Measurements from ENCODE around the gene MICALL1.
"Not testable (repeated sequence)": the region's sequence is repeated elsewhere in the genome, so short reads cannot be mapped to it uniquely, and the experiment has no call there.

MICALL1 gene

DNA sequence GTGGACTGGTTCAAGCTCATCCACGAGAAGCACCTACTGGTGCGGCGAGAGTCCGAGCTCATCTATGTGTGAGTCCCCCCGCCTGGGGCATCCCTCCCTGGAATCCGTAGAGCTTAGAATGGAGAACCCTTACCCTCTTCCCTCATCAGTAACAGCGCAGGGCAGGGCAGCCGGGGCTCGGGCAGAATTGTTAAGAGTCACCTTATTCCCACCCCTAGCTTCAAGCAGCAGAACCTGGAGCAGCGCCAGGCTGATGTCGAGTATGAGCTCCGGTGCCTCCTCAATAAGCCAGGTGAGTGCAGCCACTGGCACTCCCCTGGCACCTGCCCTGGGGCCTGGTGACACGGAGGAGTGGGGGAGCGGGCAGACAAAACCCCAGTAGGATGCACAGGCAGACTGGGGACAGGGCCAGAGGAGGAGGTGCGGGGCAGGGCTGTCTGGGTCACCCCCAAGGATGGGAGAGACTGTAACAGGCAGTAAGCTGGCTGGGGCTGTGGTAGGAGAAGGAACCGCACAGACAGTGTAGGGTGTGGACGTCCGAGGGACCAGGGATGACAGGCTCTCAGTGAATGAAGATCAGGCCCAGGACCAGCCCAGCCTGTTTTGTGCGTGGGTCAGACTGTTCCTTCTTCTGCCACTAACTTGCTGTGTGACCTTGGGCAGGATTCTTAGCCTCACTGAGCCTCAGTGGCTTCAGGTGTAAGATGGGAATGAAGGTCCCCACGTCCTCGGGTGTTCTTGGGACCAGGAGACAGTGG, 26.9 kb downstream of the MICALL1 start:
- H3K4me3 ChIP-seq (ENCODE audit: low read depth, low read length), result no peak overlapping the region
- DNase-seq (ENCODE audit: low read depth), result no peak
- TF ChIP-seq, protein P1, sequence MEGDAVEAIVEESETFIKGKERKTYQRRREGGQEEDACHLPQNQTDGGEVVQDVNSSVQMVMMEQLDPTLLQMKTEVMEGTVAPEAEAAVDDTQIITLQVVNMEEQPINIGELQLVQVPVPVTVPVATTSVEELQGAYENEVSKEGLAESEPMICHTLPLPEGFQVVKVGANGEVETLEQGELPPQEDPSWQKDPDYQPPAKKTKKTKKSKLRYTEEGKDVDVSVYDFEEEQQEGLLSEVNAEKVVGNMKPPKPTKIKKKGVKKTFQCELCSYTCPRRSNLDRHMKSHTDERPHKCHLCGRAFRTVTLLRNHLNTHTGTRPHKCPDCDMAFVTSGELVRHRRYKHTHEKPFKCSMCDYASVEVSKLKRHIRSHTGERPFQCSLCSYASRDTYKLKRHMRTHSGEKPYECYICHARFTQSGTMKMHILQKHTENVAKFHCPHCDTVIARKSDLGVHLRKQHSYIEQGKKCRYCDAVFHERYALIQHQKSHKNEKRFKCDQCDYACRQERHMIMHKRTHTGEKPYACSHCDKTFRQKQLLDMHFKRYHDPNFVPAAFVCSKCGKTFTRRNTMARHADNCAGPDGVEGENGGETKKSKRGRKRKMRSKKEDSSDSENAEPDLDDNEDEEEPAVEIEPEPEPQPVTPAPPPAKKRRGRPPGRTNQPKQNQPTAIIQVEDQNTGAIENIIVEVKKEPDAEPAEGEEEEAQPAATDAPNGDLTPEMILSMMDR (IDR thresholded peaks at IDR 0.05; ENCODE audit: low read depth, low read length, missing control alignments), result no peak
- in situ Hi-C loops (cut with HindIII; ENCODE audit: low sequenced_read_pairs), result no loop called here

DNA sequence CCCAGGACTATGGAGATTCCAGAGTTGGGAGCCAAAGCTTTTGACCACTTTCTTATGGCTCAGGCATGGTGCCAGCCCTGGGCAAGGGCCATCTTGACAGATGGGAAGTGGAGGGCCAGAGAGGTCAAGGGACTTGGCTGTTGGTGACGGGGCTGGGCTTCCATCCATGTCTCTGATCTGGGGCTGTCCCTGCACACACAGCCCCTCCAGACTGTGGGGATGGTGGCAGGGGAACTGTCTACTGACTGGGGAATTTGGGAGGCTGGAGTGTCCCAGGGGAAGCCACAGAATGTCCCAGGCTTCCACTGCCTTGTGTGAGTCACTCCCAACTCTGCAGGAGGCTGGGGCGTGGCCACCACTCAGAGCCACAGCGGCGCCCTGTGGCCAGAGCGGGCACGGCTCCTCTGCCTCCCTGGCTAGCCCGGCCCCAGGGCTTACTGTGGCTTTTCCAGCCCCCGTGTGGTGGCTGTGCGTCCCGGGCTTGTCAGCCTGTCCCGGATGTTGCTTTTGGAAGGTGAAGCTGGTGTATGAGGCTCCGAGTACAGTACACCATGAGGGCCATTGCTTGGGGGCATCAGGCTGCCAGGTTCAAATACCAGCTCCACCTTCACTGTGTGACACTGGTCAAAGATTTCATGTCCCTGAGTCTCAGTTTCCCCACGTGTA, 27.7 kb downstream of the MICALL1 start:
- TF ChIP-seq, protein P1 (IDR thresholded peaks at IDR 0.05; ENCODE audit: low read depth, low read length, missing control alignments), result peak; percentile 99
- in situ Hi-C loops (cut with HindIII; ENCODE audit: low sequenced_read_pairs), result no loop called here
- no peak overlapping the region for H3K4me3 ChIP-seq (ENCODE audit: low read depth, low read length)
- DNase-seq (ENCODE audit: low read depth), result peak; percentile 88

DNA sequence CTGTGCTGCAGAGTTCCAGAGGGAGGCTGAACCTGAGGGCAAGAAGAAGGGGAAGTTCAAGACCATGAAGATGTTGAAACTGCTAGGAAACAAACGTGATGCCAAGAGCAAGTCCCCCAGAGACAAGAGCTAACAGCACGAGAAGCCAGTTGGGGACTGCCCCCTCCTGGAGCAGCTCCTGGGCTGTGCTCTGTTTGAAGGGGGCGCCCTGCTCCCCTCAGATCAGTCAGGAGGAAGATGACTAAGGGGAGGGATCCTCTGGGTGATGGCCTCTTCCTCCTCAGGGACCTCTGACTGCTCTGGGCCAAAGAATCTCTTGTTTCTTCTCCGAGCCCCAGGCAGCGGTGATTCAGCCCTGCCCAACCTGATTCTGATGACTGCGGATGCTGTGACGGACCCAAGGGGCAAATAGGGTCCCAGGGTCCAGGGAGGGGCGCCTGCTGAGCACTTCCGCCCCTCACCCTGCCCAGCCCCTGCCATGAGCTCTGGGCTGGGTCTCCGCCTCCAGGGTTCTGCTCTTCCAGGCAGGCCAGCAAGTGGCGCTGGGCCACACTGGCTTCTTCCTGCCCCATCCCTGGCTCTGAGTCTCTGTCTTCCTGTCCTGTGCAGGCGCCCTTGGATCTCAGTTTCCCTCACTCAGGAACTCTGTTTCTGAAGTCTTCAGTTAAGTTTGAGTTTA, 34.7 kb downstream of the MICALL1 start:
- no peak for DNase-seq (ENCODE audit: low read depth)
- in situ Hi-C loops (cut with HindIII; ENCODE audit: low sequenced_read_pairs), result no loop called here
- TF ChIP-seq, protein P1 (IDR thresholded peaks at IDR 0.05; ENCODE audit: low read depth, low read length, missing control alignments), result no peak
- no peak overlapping the region for H3K4me3 ChIP-seq (ENCODE audit: low read depth, low read length)

DNA sequence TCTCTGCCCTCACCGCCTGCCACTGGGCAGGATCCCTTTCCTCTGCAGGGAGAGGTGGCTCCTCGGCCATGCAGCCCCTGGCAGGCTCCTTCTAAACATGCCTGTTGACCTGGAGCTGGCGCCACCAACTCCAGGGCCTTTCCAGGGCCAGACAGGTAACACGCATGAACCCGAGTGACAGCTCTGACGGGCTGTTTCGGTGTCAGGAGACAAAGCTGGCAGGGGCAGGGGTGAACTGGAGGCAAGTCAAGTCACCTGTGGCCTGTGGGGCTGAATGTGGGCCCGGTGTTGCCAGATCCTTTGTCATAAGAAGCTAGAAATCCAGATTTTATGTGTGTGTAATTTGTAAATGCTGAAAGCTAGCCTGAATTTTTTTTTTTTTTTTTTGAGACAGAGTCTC, 36.0 kb downstream of the MICALL1 start:
- TF ChIP-seq, protein P1 (IDR thresholded peaks at IDR 0.05; ENCODE audit: low read depth, low read length, missing control alignments), result no peak
- no peak overlapping the region for H3K4me3 ChIP-seq (ENCODE audit: low read depth, low read length)
- in situ Hi-C loops (cut with HindIII; ENCODE audit: low sequenced_read_pairs), result no loop called here
- no peak for DNase-seq (ENCODE audit: low read depth)

DNA sequence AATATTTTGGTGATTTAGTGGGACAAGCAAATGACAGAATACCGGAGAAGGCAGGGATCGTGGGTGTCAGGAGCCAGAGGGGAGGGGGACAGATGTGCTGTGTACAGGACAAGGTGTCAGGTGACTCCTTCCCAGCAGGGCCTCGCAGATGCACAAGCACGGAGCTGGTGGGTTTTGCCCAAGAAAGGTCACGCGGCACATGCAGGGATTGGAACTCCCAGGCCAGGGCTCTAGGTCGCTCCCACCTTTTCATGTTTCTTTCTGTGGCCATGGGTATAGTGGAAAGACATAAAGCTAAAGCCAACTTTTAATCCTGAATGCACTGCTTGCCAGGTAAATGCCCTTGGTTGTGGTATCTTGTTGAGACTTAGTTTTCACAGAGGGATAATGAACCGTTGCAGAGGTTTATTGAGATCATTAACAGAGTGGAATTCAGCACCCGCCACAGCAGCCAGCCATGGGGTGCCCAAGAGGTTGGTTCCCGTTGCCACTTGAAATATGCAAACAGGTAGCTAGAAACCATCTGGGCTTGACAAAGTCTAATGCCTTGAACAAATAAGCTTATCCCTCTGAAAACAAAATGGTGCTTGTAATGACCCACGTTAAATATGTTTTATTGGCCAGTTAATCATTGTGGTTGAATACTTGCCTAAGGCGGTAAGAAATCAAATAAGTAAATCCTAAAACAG, 37.2 kb downstream of the MICALL1 start:
- DNase-seq (ENCODE audit: low read depth), result no peak
- in situ Hi-C loops (cut with HindIII; ENCODE audit: low sequenced_read_pairs), result no loop called here
- no peak overlapping the region for H3K4me3 ChIP-seq (ENCODE audit: low read depth, low read length)
- TF ChIP-seq, protein P1 (IDR thresholded peaks at IDR 0.05; ENCODE audit: low read depth, low read length, missing control alignments), result no peak

DNA sequence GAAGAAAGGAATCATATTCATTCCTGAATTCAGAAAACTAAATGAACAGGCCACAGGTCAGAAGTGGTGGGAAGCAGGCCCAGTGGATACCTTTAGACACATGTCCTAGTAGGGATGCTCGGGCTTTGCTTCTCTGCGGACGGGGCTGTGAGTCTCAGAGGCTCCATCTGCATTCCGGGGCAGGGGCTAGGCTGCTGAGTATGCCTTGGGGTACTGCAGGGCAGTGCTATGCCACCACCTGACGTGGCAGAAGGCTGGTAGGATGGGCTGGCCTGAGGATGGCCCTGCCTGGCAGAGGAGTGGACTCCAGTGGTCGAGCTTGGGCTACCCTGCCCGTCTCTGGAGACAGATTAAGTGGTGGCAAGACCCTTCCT, 37.7 kb downstream of the MICALL1 start:
- in situ Hi-C loops (cut with HindIII; ENCODE audit: low sequenced_read_pairs), result no loop called here
- TF ChIP-seq, protein P1 (IDR thresholded peaks at IDR 0.05; ENCODE audit: low read depth, low read length, missing control alignments), result no peak
- DNase-seq (ENCODE audit: low read depth), result no peak
- H3K4me3 ChIP-seq (ENCODE audit: low read depth, low read length), result no peak overlapping the region

DNA sequence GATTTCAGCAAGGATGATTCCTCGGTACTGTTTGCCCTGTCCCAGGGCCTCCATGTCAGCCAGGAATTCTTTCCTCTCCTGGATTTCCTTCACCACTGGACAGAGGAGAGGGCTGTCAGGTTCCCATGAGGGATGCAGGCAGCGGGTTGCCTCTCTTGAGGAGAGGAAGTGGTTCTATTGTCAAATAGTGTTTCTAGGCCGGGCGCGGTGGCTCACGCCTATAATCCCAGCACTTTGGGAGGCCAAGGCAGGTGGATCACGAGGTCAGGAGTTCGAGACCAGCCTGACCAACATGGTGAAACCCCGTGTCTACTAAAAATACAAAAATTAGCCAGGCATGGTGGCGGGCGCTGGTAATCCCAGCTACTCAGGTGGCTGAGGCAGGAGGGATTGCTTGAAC, 38.3 kb downstream of the MICALL1 start:
- DNase-seq (ENCODE audit: low read depth); H3K4me3 ChIP-seq (ENCODE audit: low read depth, low read length); in situ Hi-C loops (cut with HindIII; ENCODE audit: low sequenced_read_pairs): not testable (repeated sequence)

DNA sequence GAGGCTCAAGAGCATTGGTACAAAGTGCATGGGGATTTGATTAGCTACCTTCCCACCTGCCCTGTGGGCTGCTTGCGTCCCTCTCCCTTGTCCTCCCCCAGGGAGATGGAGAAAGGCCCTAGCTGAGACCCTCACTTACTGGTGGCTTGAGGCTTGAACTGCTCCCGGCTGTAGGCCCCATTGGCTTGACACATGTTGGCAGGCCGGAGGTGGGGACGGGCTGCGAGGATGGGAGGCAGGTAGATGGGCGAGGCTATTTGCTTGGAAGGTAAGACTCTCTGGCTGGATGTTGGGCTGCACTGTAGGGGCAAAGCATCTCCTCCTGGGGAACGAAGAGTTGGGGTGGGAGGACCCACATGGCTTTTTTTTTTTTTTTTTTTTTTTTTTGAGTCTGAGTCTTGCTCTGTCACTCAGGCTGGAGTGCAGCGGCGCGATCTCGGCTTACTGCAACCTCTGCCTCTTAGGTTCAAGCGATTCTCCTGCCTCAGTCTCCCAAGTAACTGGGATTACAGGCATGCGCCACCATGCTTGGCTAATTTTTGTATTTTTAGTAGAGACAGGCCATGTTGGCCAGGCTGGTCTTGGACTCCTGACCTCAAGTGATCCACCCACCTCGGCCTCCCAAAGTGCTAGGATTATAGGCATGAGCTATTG, 41.2 kb downstream of the MICALL1 start:
- H3K4me3 ChIP-seq (ENCODE audit: low read depth, low read length); DNase-seq (ENCODE audit: low read depth); in situ Hi-C loops (cut with HindIII; ENCODE audit: low sequenced_read_pairs): not testable (repeated sequence)
